GM23338 (cell line): ENCODE data around the gene ROBO1. TPM values are rescaled to one million over a fixed set of nuclear protein-coding genes. Genes with fewer than 3 reads are reported as not detected.

ENCODE experiments used
- ATAC-seq: fragments of 200-7000 bp; cut with Tn5 transposase; 3 replicates; pipeline ENCODE4 v1.9.1; 2020
- DNase-seq: peaks from one replicate; pipeline ENCODE4 v3.0.0-alpha.2; 2015; ENCODE audit warnings: low spot score
- H2AFZ ChIP-seq: fragments of 200-600 bp; sonication (generic); 2 replicates; pipeline ENCODE4 v1.8.0; 2016; ENCODE audit warnings: antibody characterized with exemption, mild to moderate bottlenecking, moderate library complexity
- H3F3A ChIP-seq: fragments of 200-600 bp; sonication (generic); replicated peaks from 2 replicates; pipeline ENCODE4 v1.8.0; 2017; ENCODE audit warnings: antibody characterized with exemption, mixed run types, low read depth
- H3K27ac ChIP-seq: fragments of 200-600 bp; sonication (generic); 2 replicates; pipeline ENCODE4 v1.6.1; 2016; ENCODE audit warnings: low read depth
- H3K27me3 ChIP-seq: fragments of 200-600 bp; sonication (generic); 2 replicates; pipeline ENCODE4 v1.8.0; 2016; ENCODE audit warnings: mild to moderate bottlenecking, mixed run types, moderate library complexity; ENCODE audit not compliant: insufficient read depth
- H3K36me3 ChIP-seq: fragments of 200-600 bp; sonication (generic); 2 replicates; pipeline ENCODE4 v1.8.0; 2016; ENCODE audit warnings: mild to moderate bottlenecking; ENCODE audit not compliant: insufficient read depth
- H3K4me1 ChIP-seq: fragments of 200-600 bp; sonication (generic); 2 replicates; pipeline ENCODE4 v1.8.0; 2016; ENCODE audit warnings: mild to moderate bottlenecking, moderate library complexity; ENCODE audit not compliant: insufficient read depth
- H3K4me2 ChIP-seq: fragments of 200-600 bp; sonication (generic); 2 replicates; pipeline ENCODE4 v1.7.1; 2017; ENCODE audit warnings: mixed run types
- H3K4me3 ChIP-seq: fragments of 200-600 bp; sonication (generic); 2 replicates; pipeline ENCODE4 v1.6.1; 2016; ENCODE audit warnings: mixed run types
- H3K79me2 ChIP-seq: fragments of 200-600 bp; sonication (generic); replicated peaks from 2 replicates; pipeline ENCODE4 v1.8.0; 2017; ENCODE audit warnings: mild to moderate bottlenecking; ENCODE audit not compliant: insufficient read depth
- H3K9me2 ChIP-seq: fragments of 200-600 bp; sonication (generic); 2 replicates; pipeline ENCODE4 v1.8.0; 2017; ENCODE audit not compliant: insufficient read depth
- H4K20me1 ChIP-seq: fragments of 200-600 bp; sonication (generic); replicated peaks from 2 replicates; pipeline ENCODE4 v1.8.0; 2017; ENCODE audit warnings: mild to moderate bottlenecking; ENCODE audit not compliant: insufficient read depth
- H3K27ac Mint-ChIP-seq: 2 replicates; pipeline ENCODE4 v1.8.0; 2020; ENCODE audit warnings: inconsistent platforms, mild to moderate bottlenecking, moderate library complexity, mixed read lengths
- H3K27me3 Mint-ChIP-seq: 3 replicates; pipeline ENCODE4 v1.8.0; 2022; ENCODE audit warnings: low read depth, mild to moderate bottlenecking, moderate library complexity, mixed read lengths, inconsistent platforms; ENCODE audit not compliant: insufficient read depth, poor library complexity
- H3K36me3 Mint-ChIP-seq: 3 replicates; pipeline ENCODE4 v1.8.0; 2021; ENCODE audit warnings: low read depth, mild to moderate bottlenecking, inconsistent platforms, moderate library complexity, mixed read lengths
- H3K4me1 Mint-ChIP-seq: 3 replicates; pipeline ENCODE4 v1.8.0; 2020; ENCODE audit warnings: mild to moderate bottlenecking, inconsistent platforms, mixed read lengths
- H3K4me3 Mint-ChIP-seq: 3 replicates; pipeline ENCODE4 v1.8.0; 2021; ENCODE audit warnings: moderate library complexity, mild to moderate bottlenecking, inconsistent platforms, mixed read lengths
- H3K9me3 Mint-ChIP-seq: 3 replicates; pipeline ENCODE4 v1.8.0; 2020; ENCODE audit warnings: moderate library complexity, mild to moderate bottlenecking, inconsistent platforms, mixed read lengths
- CREB1 ChIP-seq: fragments of 250-450 bp; sonication (Bioruptor Pico); IDR thresholded peaks from 2 replicates; pipeline ENCODE4 v1.5.0; 2020; ENCODE audit warnings: low read depth, mild to moderate bottlenecking, moderate library complexity
- EZH2 ChIP-seq: fragments of 200-600 bp; sonication (generic); IDR thresholded peaks from one replicate; pipeline ENCODE4 v1.8.0; 2017; ENCODE audit warnings: antibody characterized with exemption, mild to moderate bottlenecking, low read depth; ENCODE audit not compliant: unreplicated experiment
- EZH2phosphoT487 ChIP-seq: fragments of 200-600 bp; sonication (generic); IDR thresholded peaks from one replicate; pipeline ENCODE4 v1.8.1; 2018; ENCODE audit warnings: antibody characterized with exemption; ENCODE audit not compliant: unreplicated experiment
- JUNB ChIP-seq: IDR thresholded peaks from one replicate; pipeline ENCODE4 v1.6.1; 2016; ENCODE audit warnings: antibody characterized with exemption; ENCODE audit not compliant: unreplicated experiment
- NANOG ChIP-seq: IDR thresholded peaks from 2 replicates; pipeline ENCODE4 v1.6.1; 2016; ENCODE audit warnings: antibody characterized with exemption, borderline replicate concordance
- POLR2AphosphoS5 ChIP-seq: IDR thresholded peaks from 2 replicates; pipeline ENCODE4 v1.6.1; 2016; ENCODE audit warnings: antibody characterized with exemption, low read depth
- STAT1 ChIP-seq: IDR thresholded peaks from one replicate; pipeline ENCODE4 v1.6.1; 2016; ENCODE audit warnings: antibody characterized with exemption; ENCODE audit not compliant: unreplicated experiment
- ZNF114 ChIP-seq: fragments of 250-450 bp; sonication (Bioruptor Pico); IDR thresholded peaks from 2 replicates; pipeline ENCODE4 v1.5.0; 2020; ENCODE audit warnings: mild to moderate bottlenecking, moderate library complexity
- ZNF331 ChIP-seq: fragments of 250-450 bp; sonication (Bioruptor Pico); IDR thresholded peaks from 2 replicates; pipeline ENCODE4 v1.5.0; 2020; ENCODE audit warnings: low read depth, mild to moderate bottlenecking, moderate library complexity
- polyA plus RNA-seq: library from polyadenylated mRNA; unstranded; fragments of >200 nt; fragmentation: Nextera tagmentation; extraction: Ambion mirVana; gene quantifications from 2 replicates; pipeline ENCODE4 v1.2.1, GENCODE V29; 2016
- total RNA-seq: library from RNA; depleted of rRNA; stranded (reverse); fragments of >200 nt; shearing (Covaris generic); gene quantifications from 2 replicates; pipeline ENCODE4 v1.2.3, GENCODE V29; 2014
- TF ChIP-seq, protein P1 (sequence below): IDR thresholded peaks from 2 replicates; pipeline ENCODE4 v1.6.1; 2016; ENCODE audit warnings: antibody characterized with exemption
- TF ChIP-seq, protein P2 (sequence below), 2 experiments: fragments of 200-600 bp in 1 of 2; sonication (generic) in 1 of 2; conservative IDR thresholded peaks; 2 replicates each; pipeline versions ENCODE4 v1.5.1 to v1.6.1; 2016 to 2017; ENCODE audit warnings: antibody characterized with exemption in 2 of 2, low read depth in 2 of 2, mild to moderate bottlenecking in 2 of 2, moderate library complexity in 1 of 2
- TF ChIP-seq, protein P3 (sequence below): IDR thresholded peaks from one replicate; pipeline ENCODE4 v1.6.1; 2018; ENCODE audit warnings: antibody characterized with exemption; ENCODE audit not compliant: unreplicated experiment
- TF ChIP-seq, protein P4 (sequence below): fragments of 250-450 bp; sonication (Bioruptor Pico); IDR thresholded peaks from 2 replicates; pipeline ENCODE4 v1.5.0; 2020; ENCODE audit warnings: mild to moderate bottlenecking, moderate library complexity

The ROBO1 gene
- total and polyA plus RNA-seq, 2 experiments from 2014 or later: 19.2 to 78.3 TPM

DNA sequence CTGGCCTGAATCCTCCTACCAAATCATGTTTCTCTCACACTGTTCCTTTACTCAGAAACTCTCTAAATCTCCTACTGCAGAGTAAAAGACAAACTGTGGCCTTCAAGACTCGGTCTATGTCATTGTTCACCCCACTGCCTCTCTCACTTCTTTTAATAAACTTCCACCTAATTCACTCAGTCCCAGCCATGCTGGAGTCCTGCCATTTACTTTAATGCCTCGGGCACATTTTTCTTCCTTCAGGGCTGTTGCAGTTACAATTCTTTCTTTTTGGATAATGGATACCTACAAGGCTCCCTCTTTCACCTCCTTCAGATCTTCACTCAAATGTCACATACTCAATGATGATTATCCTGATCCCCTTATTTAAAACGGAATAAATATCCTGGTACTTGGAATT lies 955.6 kb downstream of the ROBO1 start:
- no peak for DNase-seq
- no peak overlapping the region for H2AFZ ChIP-seq
- Mint-ChIP-seq H3K27me3 (no peaks in the 10 kb centered on the region), H3K4me1 (peaks cover 12% of the 10 kb centered on the region), H3K36me3 (peaks cover 7% of the 10 kb centered on the region; the same call in 1 of the 3 replicates), H3K4me3 (no peak overlapping the region), H3K27ac (peak overlapping the region; percentile 47; the same call in 1 of the 2 replicates), H3K9me3 (no peaks in the 10 kb centered on the region)
- no peak overlapping the region for H3K4me2 ChIP-seq
- no peaks in the 10 kb centered on the region for H3K4me1 ChIP-seq
- H3K79me2 ChIP-seq: peaks cover 4% of the 10 kb centered on the region
- no peaks in the 10 kb centered on the region for H3K27me3 ChIP-seq
- no peaks in the 10 kb centered on the region for H3K9me2 ChIP-seq
- H3F3A ChIP-seq: no peaks in the 10 kb centered on the region
- TF ChIP-seq ZNF114: no peak
- TF ChIP-seq POLR2AphosphoS5: no peak
- TF ChIP-seq, protein P1, sequence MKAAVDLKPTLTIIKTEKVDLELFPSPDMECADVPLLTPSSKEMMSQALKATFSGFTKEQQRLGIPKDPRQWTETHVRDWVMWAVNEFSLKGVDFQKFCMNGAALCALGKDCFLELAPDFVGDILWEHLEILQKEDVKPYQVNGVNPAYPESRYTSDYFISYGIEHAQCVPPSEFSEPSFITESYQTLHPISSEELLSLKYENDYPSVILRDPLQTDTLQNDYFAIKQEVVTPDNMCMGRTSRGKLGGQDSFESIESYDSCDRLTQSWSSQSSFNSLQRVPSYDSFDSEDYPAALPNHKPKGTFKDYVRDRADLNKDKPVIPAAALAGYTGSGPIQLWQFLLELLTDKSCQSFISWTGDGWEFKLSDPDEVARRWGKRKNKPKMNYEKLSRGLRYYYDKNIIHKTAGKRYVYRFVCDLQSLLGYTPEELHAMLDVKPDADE: no peak
- TF ChIP-seq, protein P2, sequence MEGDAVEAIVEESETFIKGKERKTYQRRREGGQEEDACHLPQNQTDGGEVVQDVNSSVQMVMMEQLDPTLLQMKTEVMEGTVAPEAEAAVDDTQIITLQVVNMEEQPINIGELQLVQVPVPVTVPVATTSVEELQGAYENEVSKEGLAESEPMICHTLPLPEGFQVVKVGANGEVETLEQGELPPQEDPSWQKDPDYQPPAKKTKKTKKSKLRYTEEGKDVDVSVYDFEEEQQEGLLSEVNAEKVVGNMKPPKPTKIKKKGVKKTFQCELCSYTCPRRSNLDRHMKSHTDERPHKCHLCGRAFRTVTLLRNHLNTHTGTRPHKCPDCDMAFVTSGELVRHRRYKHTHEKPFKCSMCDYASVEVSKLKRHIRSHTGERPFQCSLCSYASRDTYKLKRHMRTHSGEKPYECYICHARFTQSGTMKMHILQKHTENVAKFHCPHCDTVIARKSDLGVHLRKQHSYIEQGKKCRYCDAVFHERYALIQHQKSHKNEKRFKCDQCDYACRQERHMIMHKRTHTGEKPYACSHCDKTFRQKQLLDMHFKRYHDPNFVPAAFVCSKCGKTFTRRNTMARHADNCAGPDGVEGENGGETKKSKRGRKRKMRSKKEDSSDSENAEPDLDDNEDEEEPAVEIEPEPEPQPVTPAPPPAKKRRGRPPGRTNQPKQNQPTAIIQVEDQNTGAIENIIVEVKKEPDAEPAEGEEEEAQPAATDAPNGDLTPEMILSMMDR (conservative IDR thresholded peaks at IDR 0.05; ENCODE audit: low read depth in 2 of 2): no peak
- TF ChIP-seq ZNF331: no peak
- TF ChIP-seq, protein P3, sequence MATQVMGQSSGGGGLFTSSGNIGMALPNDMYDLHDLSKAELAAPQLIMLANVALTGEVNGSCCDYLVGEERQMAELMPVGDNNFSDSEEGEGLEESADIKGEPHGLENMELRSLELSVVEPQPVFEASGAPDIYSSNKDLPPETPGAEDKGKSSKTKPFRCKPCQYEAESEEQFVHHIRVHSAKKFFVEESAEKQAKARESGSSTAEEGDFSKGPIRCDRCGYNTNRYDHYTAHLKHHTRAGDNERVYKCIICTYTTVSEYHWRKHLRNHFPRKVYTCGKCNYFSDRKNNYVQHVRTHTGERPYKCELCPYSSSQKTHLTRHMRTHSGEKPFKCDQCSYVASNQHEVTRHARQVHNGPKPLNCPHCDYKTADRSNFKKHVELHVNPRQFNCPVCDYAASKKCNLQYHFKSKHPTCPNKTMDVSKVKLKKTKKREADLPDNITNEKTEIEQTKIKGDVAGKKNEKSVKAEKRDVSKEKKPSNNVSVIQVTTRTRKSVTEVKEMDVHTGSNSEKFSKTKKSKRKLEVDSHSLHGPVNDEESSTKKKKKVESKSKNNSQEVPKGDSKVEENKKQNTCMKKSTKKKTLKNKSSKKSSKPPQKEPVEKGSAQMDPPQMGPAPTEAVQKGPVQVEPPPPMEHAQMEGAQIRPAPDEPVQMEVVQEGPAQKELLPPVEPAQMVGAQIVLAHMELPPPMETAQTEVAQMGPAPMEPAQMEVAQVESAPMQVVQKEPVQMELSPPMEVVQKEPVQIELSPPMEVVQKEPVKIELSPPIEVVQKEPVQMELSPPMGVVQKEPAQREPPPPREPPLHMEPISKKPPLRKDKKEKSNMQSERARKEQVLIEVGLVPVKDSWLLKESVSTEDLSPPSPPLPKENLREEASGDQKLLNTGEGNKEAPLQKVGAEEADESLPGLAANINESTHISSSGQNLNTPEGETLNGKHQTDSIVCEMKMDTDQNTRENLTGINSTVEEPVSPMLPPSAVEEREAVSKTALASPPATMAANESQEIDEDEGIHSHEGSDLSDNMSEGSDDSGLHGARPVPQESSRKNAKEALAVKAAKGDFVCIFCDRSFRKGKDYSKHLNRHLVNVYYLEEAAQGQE: no peak
- TF ChIP-seq, protein P4, sequence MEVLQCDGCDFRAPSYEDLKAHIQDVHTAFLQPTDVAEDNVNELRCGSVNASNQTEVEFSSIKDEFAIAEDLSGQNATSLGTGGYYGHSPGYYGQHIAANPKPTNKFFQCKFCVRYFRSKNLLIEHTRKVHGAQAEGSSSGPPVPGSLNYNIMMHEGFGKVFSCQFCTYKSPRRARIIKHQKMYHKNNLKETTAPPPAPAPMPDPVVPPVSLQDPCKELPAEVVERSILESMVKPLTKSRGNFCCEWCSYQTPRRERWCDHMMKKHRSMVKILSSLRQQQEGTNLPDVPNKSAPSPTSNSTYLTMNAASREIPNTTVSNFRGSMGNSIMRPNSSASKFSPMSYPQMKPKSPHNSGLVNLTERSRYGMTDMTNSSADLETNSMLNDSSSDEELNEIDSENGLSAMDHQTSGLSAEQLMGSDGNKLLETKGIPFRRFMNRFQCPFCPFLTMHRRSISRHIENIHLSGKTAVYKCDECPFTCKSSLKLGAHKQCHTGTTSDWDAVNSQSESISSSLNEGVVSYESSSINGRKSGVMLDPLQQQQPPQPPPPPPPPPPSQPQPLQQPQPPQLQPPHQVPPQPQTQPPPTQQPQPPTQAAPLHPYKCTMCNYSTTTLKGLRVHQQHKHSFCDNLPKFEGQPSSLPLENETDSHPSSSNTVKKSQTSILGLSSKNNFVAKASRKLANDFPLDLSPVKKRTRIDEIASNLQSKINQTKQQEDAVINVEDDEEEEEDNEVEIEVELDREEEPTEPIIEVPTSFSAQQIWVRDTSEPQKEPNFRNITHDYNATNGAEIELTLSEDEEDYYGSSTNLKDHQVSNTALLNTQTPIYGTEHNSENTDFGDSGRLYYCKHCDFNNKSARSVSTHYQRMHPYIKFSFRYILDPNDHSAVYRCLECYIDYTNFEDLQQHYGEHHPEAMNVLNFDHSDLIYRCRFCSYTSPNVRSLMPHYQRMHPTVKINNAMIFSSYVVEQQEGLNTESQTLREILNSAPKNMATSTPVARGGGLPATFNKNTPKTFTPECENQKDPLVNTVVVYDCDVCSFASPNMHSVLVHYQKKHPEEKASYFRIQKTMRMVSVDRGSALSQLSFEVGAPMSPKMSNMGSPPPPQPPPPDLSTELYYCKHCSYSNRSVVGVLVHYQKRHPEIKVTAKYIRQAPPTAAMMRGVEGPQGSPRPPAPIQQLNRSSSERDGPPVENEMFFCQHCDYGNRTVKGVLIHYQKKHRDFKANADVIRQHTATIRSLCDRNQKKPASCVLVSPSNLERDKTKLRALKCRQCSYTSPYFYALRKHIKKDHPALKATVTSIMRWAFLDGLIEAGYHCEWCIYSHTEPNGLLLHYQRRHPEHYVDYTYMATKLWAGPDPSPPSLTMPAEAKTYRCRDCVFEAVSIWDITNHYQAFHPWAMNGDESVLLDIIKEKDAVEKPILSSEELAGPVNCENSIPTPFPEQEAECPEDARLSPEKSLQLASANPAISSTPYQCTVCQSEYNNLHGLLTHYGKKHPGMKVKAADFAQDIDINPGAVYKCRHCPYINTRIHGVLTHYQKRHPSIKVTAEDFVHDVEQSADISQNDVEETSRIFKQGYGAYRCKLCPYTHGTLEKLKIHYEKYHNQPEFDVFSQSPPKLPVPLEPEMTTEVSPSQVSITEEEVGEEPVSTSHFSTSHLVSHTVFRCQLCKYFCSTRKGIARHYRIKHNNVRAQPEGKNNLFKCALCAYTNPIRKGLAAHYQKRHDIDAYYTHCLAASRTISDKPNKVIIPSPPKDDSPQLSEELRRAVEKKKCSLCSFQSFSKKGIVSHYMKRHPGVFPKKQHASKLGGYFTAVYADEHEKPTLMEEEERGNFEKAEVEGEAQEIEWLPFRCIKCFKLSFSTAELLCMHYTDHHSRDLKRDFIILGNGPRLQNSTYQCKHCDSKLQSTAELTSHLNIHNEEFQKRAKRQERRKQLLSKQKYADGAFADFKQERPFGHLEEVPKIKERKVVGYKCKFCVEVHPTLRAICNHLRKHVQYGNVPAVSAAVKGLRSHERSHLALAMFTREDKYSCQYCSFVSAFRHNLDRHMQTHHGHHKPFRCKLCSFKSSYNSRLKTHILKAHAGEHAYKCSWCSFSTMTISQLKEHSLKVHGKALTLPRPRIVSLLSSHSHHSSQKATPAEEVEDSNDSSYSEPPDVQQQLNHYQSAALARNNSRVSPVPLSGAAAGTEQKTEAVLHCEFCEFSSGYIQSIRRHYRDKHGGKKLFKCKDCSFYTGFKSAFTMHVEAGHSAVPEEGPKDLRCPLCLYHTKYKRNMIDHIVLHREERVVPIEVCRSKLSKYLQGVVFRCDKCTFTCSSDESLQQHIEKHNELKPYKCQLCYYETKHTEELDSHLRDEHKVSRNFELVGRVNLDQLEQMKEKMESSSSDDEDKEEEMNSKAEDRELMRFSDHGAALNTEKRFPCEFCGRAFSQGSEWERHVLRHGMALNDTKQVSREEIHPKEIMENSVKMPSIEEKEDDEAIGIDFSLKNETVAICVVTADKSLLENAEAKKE: no peak
- TF ChIP-seq NANOG: no peak
- no peak for TF ChIP-seq EZH2phosphoT487
- no peak for TF ChIP-seq EZH2
- TF ChIP-seq STAT1: no peak
- no peak for TF ChIP-seq CREB1
- no peak for TF ChIP-seq JUNB
- H3K36me3 ChIP-seq: no peaks in the 10 kb centered on the region
- ATAC-seq: no peak
- H4K20me1 ChIP-seq: no peaks in the 10 kb centered on the region
- H3K4me3 ChIP-seq: no peak overlapping the region
- no peak overlapping the region for H3K27ac ChIP-seq
